22Rv1 (cell line): ENCODE results near the gene GLCE.

Experiments
- H3K27ac ChIP-seq: fragments of 450-650 bp; 2 replicates; pipeline ENCODE4 v1.5.1; 2017
- CTCF ChIP-seq: fragments of 450-650 bp; IDR thresholded peaks from 2 replicates; pipeline ENCODE4 v1.5.1; 2017; ENCODE audit warnings: mild to moderate bottlenecking
- ZFX ChIP-seq: fragments of 450-650 bp; IDR thresholded peaks from 2 replicates; pipeline ENCODE4 v1.6.1; 2017; ENCODE audit warnings: antibody characterized with exemption, borderline replicate concordance

The GLCE gene

GRCh38 chr15:69224383-69224782 is 63.9 kb downstream of the GLCE start:
- H3K27ac ChIP-seq, result no peak overlapping the region
- TF ChIP-seq ZFX (no peak), CTCF (no peak)

- TF ChIP-seq ZFX (no peak), CTCF (peak; percentile 32)
These were observed 65.1 kb downstream of the GLCE start for GRCh38 chr15:69225355-69226022.

GRCh38 chr15:69226023-69226355 is 65.6 kb downstream of the GLCE start:
- H3K27ac ChIP-seq, result no peak overlapping the region
- TF ChIP-seq ZFX, result no peak
- peak; percentile 13; the same call in 1 of the 2 replicates for TF ChIP-seq CTCF

More at GRCh38 chr15:69225355-69226022, 65.1 kb downstream of the GLCE start:
- H3K27ac ChIP-seq, result no peak overlapping the region

GRCh38 chr15:69232144-69232543 is 71.7 kb downstream of the GLCE start:
- TF ChIP-seq ZFX, result no peak
- TF ChIP-seq CTCF, result no peak

GRCh38 chr15:69232765-69233164 is 72.3 kb downstream of the GLCE start:
- no peak for TF ChIP-seq CTCF
- no peak for TF ChIP-seq ZFX
- no peak overlapping the region for H3K27ac ChIP-seq

More at GRCh38 chr15:69232144-69232543, 71.7 kb downstream of the GLCE start:
- H3K27ac ChIP-seq, result no peak overlapping the region

GRCh38 chr15:69234676-69235075 is 74.2 kb downstream of the GLCE start:
- TF ChIP-seq ZFX (no peak), CTCF (no peak)
- H3K27ac ChIP-seq, result no peak overlapping the region

- TF ChIP-seq ZFX (no peak), CTCF (no peak)
- H3K27ac ChIP-seq, result no peak overlapping the region
These were observed 76.1 kb downstream of the GLCE start for GRCh38 chr15:69236505-69236904.
